ENCODE measurements around the gene PRKCZ.

- TF ChIP-seq CTCF (IDR thresholded peaks at IDR 0.05) (no peak), EZH2 (IDR thresholded peaks at IDR 0.05) (no peak), EZH2phosphoT487 (IDR thresholded peaks at IDR 0.05) (no peak)
Observed at GRCh38 chr1:2126331-2127186, 76.3 kb downstream of the PRKCZ start.

All from neural progenitor cell (in vitro differentiated cells).